SK-N-SH (cell line): ENCODE measurements around the gene TBC1D21. TPM values are rescaled to one million over a fixed set of nuclear protein-coding genes. Genes with fewer than 3 reads are reported as not detected.

ENCODE experiments used
- CTCF ChIA-PET: fragments of 300-600, 350-600 bp; formaldehyde crosslinking; extraction: SDS; loops from one replicate; lab custom pipeline; 2021; lab: Yijun Ruan, JAX
- POLR2A ChIA-PET: fragments of 350-600 bp; sonication (Branson Sonifier 250); formaldehyde crosslinking; extraction: SDS; loops from one replicate; lab custom pipeline; 2020; ENCODE audit warnings: antibody characterized with exemption, inconsistent platforms; lab: Yijun Ruan, JAX
- DNase-seq: peaks from one replicate; pipeline ENCODE4 v3.0.0; 2012
- H2AFZ ChIP-seq: fragments of 200-600 bp; sonication (generic); 2 replicates; pipeline ENCODE4 v1.8.1; 2016; ENCODE audit warnings: antibody characterized with exemption, mild to moderate bottlenecking, low read depth
- H3F3A ChIP-seq: fragments of 200-600 bp; sonication (generic); replicated peaks from 2 replicates; pipeline ENCODE3; 2016; ENCODE audit warnings: antibody characterized with exemption, mild to moderate bottlenecking; ENCODE audit not compliant: insufficient read depth
- H3K27ac ChIP-seq, 2 experiments: fragments of 200-500 bp in 1 of 2; fragments of 200-600 bp in 1 of 2; sonication (Bioruptor generic) in 1 of 2; sonication (generic), shearing (Covaris generic) in 1 of 2; 2 replicates each; pipeline versions ENCODE4 v1.5.1 to v1.6.1; 2014 to 2016; ENCODE audit warnings: low read depth in 2 of 2, inconsistent platforms in 1 of 2, low read length in 1 of 2, mild to moderate bottlenecking in 1 of 2, mixed read lengths in 1 of 2
- H3K27me3 ChIP-seq: fragments of 200-600 bp; sonication (generic), shearing (Covaris generic); 2 replicates; pipeline ENCODE4 v1.6.1; 2016; ENCODE audit warnings: mixed run types; ENCODE audit not compliant: insufficient read depth
- H3K36me3 ChIP-seq, 2 experiments: fragments of 200-500 bp in 1 of 2; fragments of 200-600 bp in 1 of 2; sonication (Bioruptor generic) in 1 of 2; sonication (generic) in 1 of 2; replicated peaks in 1 of 2; 2 replicates each; pipeline versions ENCODE3 to v1.5.1; 2014 to 2016; ENCODE audit warnings: low read length in 1 of 2, mild to moderate bottlenecking in 1 of 2; ENCODE audit not compliant: insufficient read depth in 2 of 2, control insufficient read depth in 1 of 2
- H3K4me1 ChIP-seq, 2 experiments: fragments of 200-500 bp in 1 of 2; fragments of 200-600 bp in 1 of 2; sonication (Bioruptor generic) in 1 of 2; sonication (generic), shearing (Covaris generic) in 1 of 2; 2 replicates each; pipeline versions ENCODE4 v1.5.1 to v1.6.1; 2014 to 2016; ENCODE audit warnings: low read depth in 1 of 2, low read length in 1 of 2, mixed run types in 1 of 2; ENCODE audit not compliant: insufficient read depth in 2 of 2, control insufficient read depth in 1 of 2
- H3K4me2 ChIP-seq: fragments of 200-600 bp; sonication (generic), shearing (Covaris generic); 2 replicates; pipeline ENCODE4 v1.6.1; 2017; ENCODE audit warnings: mixed run types
- H3K4me3 ChIP-seq, 2 experiments: fragments of 200-500 bp in 1 of 2; fragments of 200-600 bp in 1 of 2; sonication (Bioruptor generic) in 1 of 2; sonication (generic), shearing (Covaris generic) in 1 of 2; 2 replicates each; pipeline versions ENCODE4 v1.5.1 to v1.8.1; 2014 to 2016; ENCODE audit warnings: low read depth in 2 of 2, inconsistent platforms in 1 of 2, low read length in 1 of 2, mild to moderate bottlenecking in 1 of 2, mixed read lengths in 1 of 2, moderate library complexity in 1 of 2
- H3K79me2 ChIP-seq: fragments of 200-600 bp; sonication (generic); 2 replicates; pipeline ENCODE4 v1.8.1; 2017; ENCODE audit warnings: mild to moderate bottlenecking; ENCODE audit not compliant: insufficient read depth
- H3K9ac ChIP-seq: fragments of 200-600 bp; sonication (generic); 2 replicates; pipeline ENCODE4 v1.6.1; 2017; ENCODE audit warnings: mixed run types
- H3K9me2 ChIP-seq: fragments of 200-600 bp; sonication (generic); 2 replicates; pipeline ENCODE4 v1.6.1; 2017; ENCODE audit warnings: mixed run types
- H3K9me3 ChIP-seq: fragments of 200-600 bp; sonication (generic); 2 replicates; pipeline ENCODE4 v1.6.1; 2017; ENCODE audit warnings: mixed run types, mild to moderate bottlenecking, moderate library complexity
- H4K20me1 ChIP-seq: fragments of 200-600 bp; sonication (generic); 2 replicates; pipeline ENCODE4 v1.6.1; 2017; ENCODE audit warnings: mild to moderate bottlenecking, mixed run types; ENCODE audit not compliant: insufficient read depth
- CHD2 ChIP-seq: fragments of 150-350 bp; IDR thresholded peaks from 2 replicates; pipeline ENCODE4 v1.6.1; 2018; ENCODE audit warnings: low read length; ENCODE audit not compliant: partially characterized antibody
- EP300 ChIP-seq, 2 experiments: IDR thresholded peaks; 2 replicates each; pipeline versions ENCODE4 v1.4.0 to v1.6.1; 2012; ENCODE audit warnings: borderline replicate concordance in 1 of 2, low read depth in 1 of 2, low read length in 1 of 2
- FOSL2 ChIP-seq: IDR thresholded peaks from 2 replicates; pipeline ENCODE4 v1.4.0; 2012; ENCODE audit warnings: low read depth, mild to moderate bottlenecking, moderate library complexity, borderline replicate concordance
- FOXM1 ChIP-seq: IDR thresholded peaks from 2 replicates; pipeline ENCODE4 v1.4.0; 2012; ENCODE audit warnings: low read depth, mild to moderate bottlenecking
- GABPA ChIP-seq: IDR thresholded peaks from 2 replicates; pipeline ENCODE4 v1.4.0; 2012; ENCODE audit warnings: low read depth, mild to moderate bottlenecking
- GATA2 ChIP-seq: sonication (generic); formaldehyde crosslinking; IDR thresholded peaks from 2 replicates; pipeline ENCODE4 v1.5.0; 2020; ENCODE audit warnings: mild to moderate bottlenecking, missing genetic modification reagents
- MEF2A ChIP-seq: IDR thresholded peaks from 2 replicates; pipeline ENCODE4 v1.4.0; 2012; ENCODE audit warnings: low read depth, borderline replicate concordance
- MXI1 ChIP-seq: IDR thresholded peaks from 2 replicates; pipeline ENCODE4 v1.6.1; 2012; ENCODE audit warnings: mild to moderate bottlenecking, low read depth, low read length, improper control_type of control experiment
- RAD21 ChIP-seq: IDR thresholded peaks from 2 replicates; pipeline ENCODE4 v1.6.1; 2012; ENCODE audit warnings: mild to moderate bottlenecking, low read length
- SMC3 ChIP-seq: IDR thresholded peaks from 2 replicates; pipeline ENCODE4 v1.6.1; 2012; ENCODE audit warnings: low read depth, low read length, improper control_type of control experiment
- YY1 ChIP-seq: IDR thresholded peaks from 2 replicates; pipeline ENCODE4 v1.4.0; 2012; ENCODE audit warnings: low read depth, mild to moderate bottlenecking
- WGBS: methylation state at CpG from one replicate; pipeline ENCODE4 v1.1.6; 2017; ENCODE audit warnings: low lambda C conversion rate; 5-methylcytosine and 5-hydroxymethylcytosine counted together
- polyA plus RNA-seq, 3 experiments: library from polyadenylated mRNA; depleted of rRNA; stranded (reverse); fragments of >200 nt; gene quantifications; 2 replicates each; pipeline ENCODE4 v1.2.3, GENCODE V29; 2012
- TF ChIP-seq, protein P1 (sequence below): IDR thresholded peaks from 2 replicates; pipeline ENCODE4; 2012
- TF ChIP-seq, protein P2 (sequence below): IDR thresholded peaks from 2 replicates; pipeline ENCODE4 v1.6.1; 2012; ENCODE audit warnings: mild to moderate bottlenecking, low read depth, low read length, moderate library complexity
- TF ChIP-seq, protein P3 (sequence below): fragments of 200-600 bp; sonication (generic); IDR thresholded peaks from 2 replicates; pipeline ENCODE4 v1.6.1; 2017; ENCODE audit warnings: antibody characterized with exemption, mild to moderate bottlenecking, moderate library complexity
- TF ChIP-seq, protein P4 (sequence below): fragments of 150-350 bp; IDR thresholded peaks from 2 replicates; pipeline ENCODE4 v1.6.1; 2017; ENCODE audit warnings: antibody characterized with exemption, low read length, low read depth, borderline replicate concordance
- TF ChIP-seq, protein P5 (sequence below): IDR thresholded peaks from 2 replicates; pipeline ENCODE4 v1.4.0; 2012; ENCODE audit warnings: low read depth
- TF ChIP-seq, protein P6 (sequence below): fragments of 150-350 bp; IDR thresholded peaks from 2 replicates; pipeline ENCODE4 v1.6.1; 2016; ENCODE audit warnings: mild to moderate bottlenecking, low read depth, low read length

TBC1D21 gene
- polyA plus RNA-seq, 1 of the 3 experiments (the other 2 are of a cell fraction) = not detected

DNA sequence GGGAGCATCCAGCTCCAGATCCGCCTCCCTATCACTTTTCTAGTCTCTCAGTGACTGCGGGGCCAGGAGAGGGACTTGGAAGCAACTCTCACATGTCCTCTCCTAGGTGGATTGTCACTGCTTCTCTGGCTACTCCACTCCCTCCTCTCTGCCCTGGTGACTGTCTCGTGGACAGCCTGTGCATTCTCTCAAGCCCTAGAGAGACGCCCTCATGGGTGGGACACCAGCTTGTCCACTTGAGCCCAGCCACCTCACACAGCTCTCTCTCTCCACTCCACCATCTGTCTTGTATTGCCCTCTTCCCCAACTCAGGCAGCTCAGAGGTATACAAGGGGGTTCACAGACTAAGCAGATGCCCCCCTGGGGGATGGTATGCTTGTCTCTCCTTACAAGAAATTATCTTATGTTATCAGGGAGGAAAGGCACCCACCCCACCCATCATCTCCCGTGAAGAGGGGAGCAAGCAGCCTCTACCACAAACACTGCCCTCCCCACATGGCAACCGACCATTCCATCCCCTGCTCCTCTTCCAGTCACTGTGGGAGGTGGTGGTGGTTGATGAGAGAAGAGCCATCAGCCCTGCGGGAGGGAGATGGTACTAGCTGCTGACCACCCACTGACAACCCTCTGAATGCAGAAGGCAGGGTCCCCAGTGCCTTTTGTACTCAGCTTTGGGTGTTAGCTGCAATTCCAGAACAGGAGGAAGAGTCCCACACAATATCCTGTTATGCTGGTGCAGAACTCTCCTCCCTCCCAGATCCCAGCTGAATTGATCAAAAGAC lies 37.3 kb downstream of the TBC1D21 start:
- no peaks in the 10 kb centered on the region for H4K20me1 ChIP-seq
- H3K27ac ChIP-seq = no peak overlapping the region
- H3K36me3 ChIP-seq = peaks cover 0 to 4% of the 10 kb centered on the region in 2 experiments
- DNase-seq = no peak
- TF ChIP-seq FOSL2 = no peak
- no peak for TF ChIP-seq YY1
- TF ChIP-seq, protein P1, sequence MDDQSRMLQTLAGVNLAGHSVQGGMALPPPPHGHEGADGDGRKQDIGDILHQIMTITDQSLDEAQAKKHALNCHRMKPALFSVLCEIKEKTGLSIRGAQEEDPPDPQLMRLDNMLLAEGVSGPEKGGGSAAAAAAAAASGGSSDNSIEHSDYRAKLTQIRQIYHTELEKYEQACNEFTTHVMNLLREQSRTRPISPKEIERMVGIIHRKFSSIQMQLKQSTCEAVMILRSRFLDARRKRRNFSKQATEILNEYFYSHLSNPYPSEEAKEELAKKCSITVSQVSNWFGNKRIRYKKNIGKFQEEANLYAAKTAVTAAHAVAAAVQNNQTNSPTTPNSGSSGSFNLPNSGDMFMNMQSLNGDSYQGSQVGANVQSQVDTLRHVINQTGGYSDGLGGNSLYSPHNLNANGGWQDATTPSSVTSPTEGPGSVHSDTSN = no peak
- TF ChIP-seq, protein P2, sequence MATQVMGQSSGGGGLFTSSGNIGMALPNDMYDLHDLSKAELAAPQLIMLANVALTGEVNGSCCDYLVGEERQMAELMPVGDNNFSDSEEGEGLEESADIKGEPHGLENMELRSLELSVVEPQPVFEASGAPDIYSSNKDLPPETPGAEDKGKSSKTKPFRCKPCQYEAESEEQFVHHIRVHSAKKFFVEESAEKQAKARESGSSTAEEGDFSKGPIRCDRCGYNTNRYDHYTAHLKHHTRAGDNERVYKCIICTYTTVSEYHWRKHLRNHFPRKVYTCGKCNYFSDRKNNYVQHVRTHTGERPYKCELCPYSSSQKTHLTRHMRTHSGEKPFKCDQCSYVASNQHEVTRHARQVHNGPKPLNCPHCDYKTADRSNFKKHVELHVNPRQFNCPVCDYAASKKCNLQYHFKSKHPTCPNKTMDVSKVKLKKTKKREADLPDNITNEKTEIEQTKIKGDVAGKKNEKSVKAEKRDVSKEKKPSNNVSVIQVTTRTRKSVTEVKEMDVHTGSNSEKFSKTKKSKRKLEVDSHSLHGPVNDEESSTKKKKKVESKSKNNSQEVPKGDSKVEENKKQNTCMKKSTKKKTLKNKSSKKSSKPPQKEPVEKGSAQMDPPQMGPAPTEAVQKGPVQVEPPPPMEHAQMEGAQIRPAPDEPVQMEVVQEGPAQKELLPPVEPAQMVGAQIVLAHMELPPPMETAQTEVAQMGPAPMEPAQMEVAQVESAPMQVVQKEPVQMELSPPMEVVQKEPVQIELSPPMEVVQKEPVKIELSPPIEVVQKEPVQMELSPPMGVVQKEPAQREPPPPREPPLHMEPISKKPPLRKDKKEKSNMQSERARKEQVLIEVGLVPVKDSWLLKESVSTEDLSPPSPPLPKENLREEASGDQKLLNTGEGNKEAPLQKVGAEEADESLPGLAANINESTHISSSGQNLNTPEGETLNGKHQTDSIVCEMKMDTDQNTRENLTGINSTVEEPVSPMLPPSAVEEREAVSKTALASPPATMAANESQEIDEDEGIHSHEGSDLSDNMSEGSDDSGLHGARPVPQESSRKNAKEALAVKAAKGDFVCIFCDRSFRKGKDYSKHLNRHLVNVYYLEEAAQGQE = no peak
- no peak for TF ChIP-seq FOXM1
- TF ChIP-seq, protein P3, sequence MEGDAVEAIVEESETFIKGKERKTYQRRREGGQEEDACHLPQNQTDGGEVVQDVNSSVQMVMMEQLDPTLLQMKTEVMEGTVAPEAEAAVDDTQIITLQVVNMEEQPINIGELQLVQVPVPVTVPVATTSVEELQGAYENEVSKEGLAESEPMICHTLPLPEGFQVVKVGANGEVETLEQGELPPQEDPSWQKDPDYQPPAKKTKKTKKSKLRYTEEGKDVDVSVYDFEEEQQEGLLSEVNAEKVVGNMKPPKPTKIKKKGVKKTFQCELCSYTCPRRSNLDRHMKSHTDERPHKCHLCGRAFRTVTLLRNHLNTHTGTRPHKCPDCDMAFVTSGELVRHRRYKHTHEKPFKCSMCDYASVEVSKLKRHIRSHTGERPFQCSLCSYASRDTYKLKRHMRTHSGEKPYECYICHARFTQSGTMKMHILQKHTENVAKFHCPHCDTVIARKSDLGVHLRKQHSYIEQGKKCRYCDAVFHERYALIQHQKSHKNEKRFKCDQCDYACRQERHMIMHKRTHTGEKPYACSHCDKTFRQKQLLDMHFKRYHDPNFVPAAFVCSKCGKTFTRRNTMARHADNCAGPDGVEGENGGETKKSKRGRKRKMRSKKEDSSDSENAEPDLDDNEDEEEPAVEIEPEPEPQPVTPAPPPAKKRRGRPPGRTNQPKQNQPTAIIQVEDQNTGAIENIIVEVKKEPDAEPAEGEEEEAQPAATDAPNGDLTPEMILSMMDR = no peak
- TF ChIP-seq EP300 (IDR thresholded peaks at IDR 0.05; ENCODE audit: borderline replicate concordance in 1 of 2, low read depth in 1 of 2, low read length in 1 of 2) = no peak
- no peak for TF ChIP-seq GATA2 (CRISPR knock-in tag)
- TF ChIP-seq SMC3 = no peak
- TF ChIP-seq, protein P4, sequence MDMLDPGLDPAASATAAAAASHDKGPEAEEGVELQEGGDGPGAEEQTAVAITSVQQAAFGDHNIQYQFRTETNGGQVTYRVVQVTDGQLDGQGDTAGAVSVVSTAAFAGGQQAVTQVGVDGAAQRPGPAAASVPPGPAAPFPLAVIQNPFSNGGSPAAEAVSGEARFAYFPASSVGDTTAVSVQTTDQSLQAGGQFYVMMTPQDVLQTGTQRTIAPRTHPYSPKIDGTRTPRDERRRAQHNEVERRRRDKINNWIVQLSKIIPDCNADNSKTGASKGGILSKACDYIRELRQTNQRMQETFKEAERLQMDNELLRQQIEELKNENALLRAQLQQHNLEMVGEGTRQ = no peak
- TF ChIP-seq, protein P5, sequence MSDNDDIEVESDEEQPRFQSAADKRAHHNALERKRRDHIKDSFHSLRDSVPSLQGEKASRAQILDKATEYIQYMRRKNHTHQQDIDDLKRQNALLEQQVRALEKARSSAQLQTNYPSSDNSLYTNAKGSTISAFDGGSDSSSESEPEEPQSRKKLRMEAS = no peak
- no peak for TF ChIP-seq MEF2A
- TF ChIP-seq CHD2 = no peak
- TF ChIP-seq, protein P6, sequence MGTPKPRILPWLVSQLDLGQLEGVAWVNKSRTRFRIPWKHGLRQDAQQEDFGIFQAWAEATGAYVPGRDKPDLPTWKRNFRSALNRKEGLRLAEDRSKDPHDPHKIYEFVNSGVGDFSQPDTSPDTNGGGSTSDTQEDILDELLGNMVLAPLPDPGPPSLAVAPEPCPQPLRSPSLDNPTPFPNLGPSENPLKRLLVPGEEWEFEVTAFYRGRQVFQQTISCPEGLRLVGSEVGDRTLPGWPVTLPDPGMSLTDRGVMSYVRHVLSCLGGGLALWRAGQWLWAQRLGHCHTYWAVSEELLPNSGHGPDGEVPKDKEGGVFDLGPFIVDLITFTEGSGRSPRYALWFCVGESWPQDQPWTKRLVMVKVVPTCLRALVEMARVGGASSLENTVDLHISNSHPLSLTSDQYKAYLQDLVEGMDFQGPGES = no peak
- TF ChIP-seq MXI1 = no peak
- no peak for TF ChIP-seq GABPA
- TF ChIP-seq RAD21 = no peak
- peaks cover 2 to 9% of the 10 kb centered on the region in 2 experiments; a peak in 2 of 4 replicates for H3K4me1 ChIP-seq
- H3K9me3 ChIP-seq = no peaks in the 10 kb centered on the region
- H3K79me2 ChIP-seq = no peaks in the 10 kb centered on the region; the same call in 1 of the 2 replicates
- CTCF ChIA-PET = interaction anchor here (0.9 to 13.4 kb wide), 13 partner anchors 10 to 234 kb away, joined by 3 to 148 read pairs (median 4); partner anchors contain the start of genes LOXL1 and TBC1D21
- no peaks in the 10 kb centered on the region for H3K27me3 ChIP-seq
- WGBS = 81% methylated on average over 7 of the region's 7 CpGs
- no peak overlapping the region for H2AFZ ChIP-seq
- H3F3A ChIP-seq = peaks cover 5% of the 10 kb centered on the region
- H3K4me3 ChIP-seq = no peak overlapping the region
- no peak overlapping the region for H3K4me2 ChIP-seq
- no peaks in the 10 kb centered on the region for H3K9me2 ChIP-seq
- POLR2A ChIA-PET = no interaction called here
- no peak overlapping the region for H3K9ac ChIP-seq
